ENCODE measurements around the gene OVCH2.

- TF ChIP-seq CTCF (IDR thresholded peaks at IDR 0.05) (no peak), POLR2A (IDR thresholded peaks at IDR 0.05) (no peak)
Measured at GRCh38 chr11:7714786-7715185, 8.5 kb upstream of the OVCH2 start.

Data from thyroid gland (tissue), 4 donors.